Glutamatergic neuron (in vitro differentiated cells): ENCODE measurements around the gene CWC15. TPM values are rescaled to one million over a fixed set of nuclear protein-coding genes. Genes with fewer than 3 reads are reported as not detected.

Experiments used
- DNase-seq: peaks from one replicate; pipeline ENCODE4 v3.0.0; 2022
- H3K27ac Mint-ChIP-seq: one replicate; pipeline ENCODE4 v1.8.0; 2020; ENCODE audit warnings: mild to moderate bottlenecking, mixed read lengths, inconsistent platforms; ENCODE audit not compliant: unreplicated experiment
- H3K27me3 Mint-ChIP-seq: one replicate; pipeline ENCODE4 v1.8.0; 2020; ENCODE audit warnings: mild to moderate bottlenecking, moderate library complexity, mixed read lengths, inconsistent platforms; ENCODE audit not compliant: unreplicated experiment
- H3K36me3 Mint-ChIP-seq: one replicate; pipeline ENCODE4 v1.8.0; 2020; ENCODE audit warnings: mild to moderate bottlenecking, mixed read lengths, inconsistent platforms; ENCODE audit not compliant: unreplicated experiment
- H3K4me1 Mint-ChIP-seq: one replicate; pipeline ENCODE4 v1.8.0; 2020; ENCODE audit warnings: mild to moderate bottlenecking, low read depth, mixed read lengths, inconsistent platforms; ENCODE audit not compliant: unreplicated experiment
- H3K4me3 Mint-ChIP-seq: one replicate; pipeline ENCODE4 v1.8.0; 2020; ENCODE audit warnings: mild to moderate bottlenecking, mixed read lengths, inconsistent platforms; ENCODE audit not compliant: unreplicated experiment
- H3K9me3 Mint-ChIP-seq: one replicate; pipeline ENCODE4 v1.8.0; 2020; ENCODE audit warnings: mild to moderate bottlenecking, moderate library complexity, mixed read lengths, inconsistent platforms; ENCODE audit not compliant: unreplicated experiment
- total RNA-seq: library from RNA; stranded (reverse); fragmentation: NEBNext Ultra II Directional; extraction: Animal tissue kit (Norgen Biotek cat#: 25700); gene quantifications from one replicate; pipeline ENCODE4 v1.2.1, GENCODE V29; 2021; ENCODE audit not compliant: unreplicated experiment
- TF ChIP-seq, protein P1 (sequence below): fragments of 200-600 bp; sonication (generic); IDR thresholded peaks from one replicate; pipeline ENCODE4 v1.5.0; 2021; ENCODE audit not compliant: partially characterized antibody, unreplicated experiment

Gene CWC15
- total RNA-seq, 1 donor from 2014 or later, result 65.1 TPM

- Mint-ChIP-seq H3K4me1 (no peaks in the 10 kb centered on the region), H3K27me3 (no peaks in the 10 kb centered on the region), H3K36me3 (no peaks in the 10 kb centered on the region), H3K27ac (no peak overlapping the region), H3K9me3 (peaks cover 1% of the 10 kb centered on the region), H3K4me3 (no peak overlapping the region)
- DNase-seq, result no peak
- TF ChIP-seq, protein P1, sequence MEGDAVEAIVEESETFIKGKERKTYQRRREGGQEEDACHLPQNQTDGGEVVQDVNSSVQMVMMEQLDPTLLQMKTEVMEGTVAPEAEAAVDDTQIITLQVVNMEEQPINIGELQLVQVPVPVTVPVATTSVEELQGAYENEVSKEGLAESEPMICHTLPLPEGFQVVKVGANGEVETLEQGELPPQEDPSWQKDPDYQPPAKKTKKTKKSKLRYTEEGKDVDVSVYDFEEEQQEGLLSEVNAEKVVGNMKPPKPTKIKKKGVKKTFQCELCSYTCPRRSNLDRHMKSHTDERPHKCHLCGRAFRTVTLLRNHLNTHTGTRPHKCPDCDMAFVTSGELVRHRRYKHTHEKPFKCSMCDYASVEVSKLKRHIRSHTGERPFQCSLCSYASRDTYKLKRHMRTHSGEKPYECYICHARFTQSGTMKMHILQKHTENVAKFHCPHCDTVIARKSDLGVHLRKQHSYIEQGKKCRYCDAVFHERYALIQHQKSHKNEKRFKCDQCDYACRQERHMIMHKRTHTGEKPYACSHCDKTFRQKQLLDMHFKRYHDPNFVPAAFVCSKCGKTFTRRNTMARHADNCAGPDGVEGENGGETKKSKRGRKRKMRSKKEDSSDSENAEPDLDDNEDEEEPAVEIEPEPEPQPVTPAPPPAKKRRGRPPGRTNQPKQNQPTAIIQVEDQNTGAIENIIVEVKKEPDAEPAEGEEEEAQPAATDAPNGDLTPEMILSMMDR, result no peak
Observed at GRCh38 chr11:95005642-95006041, 32.3 kb upstream of the CWC15 start.

DNA sequence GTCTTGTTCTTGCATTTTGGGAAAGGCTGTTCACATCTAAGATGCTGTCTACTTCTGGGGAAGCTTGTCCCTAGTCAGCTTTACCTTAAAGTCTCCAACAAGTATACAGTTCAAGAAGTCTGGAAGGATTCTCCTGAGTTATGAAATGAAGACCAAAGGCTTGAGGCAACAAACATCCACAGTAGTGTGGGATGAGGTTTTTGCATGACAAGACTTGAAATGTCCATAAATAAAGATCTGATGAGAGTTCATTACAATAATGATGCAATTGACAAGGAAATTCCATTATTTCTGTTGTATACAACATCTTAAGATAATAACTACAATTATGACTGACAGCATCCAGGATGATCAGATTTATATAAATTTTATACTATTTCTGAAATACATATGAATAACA lies 30.4 kb upstream of the CWC15 start:
- DNase-seq, result no peak
- H3K36me3 Mint-ChIP-seq, result no peaks in the 10 kb centered on the region
- no peak overlapping the region for H3K27ac Mint-ChIP-seq
- H3K4me1 Mint-ChIP-seq, result no peaks in the 10 kb centered on the region
- no peak overlapping the region for H3K4me3 Mint-ChIP-seq
- H3K9me3 Mint-ChIP-seq, result peaks cover 1% of the 10 kb centered on the region
- TF ChIP-seq, protein P1, result no peak
- H3K27me3 Mint-ChIP-seq, result no peaks in the 10 kb centered on the region

GRCh38 chr11:94998285-94998684 lies 24.9 kb upstream of the CWC15 start:
- Mint-ChIP-seq H3K9me3 (no peaks in the 10 kb centered on the region), H3K4me3 (no peak overlapping the region), H3K27me3 (no peaks in the 10 kb centered on the region), H3K4me1 (no peaks in the 10 kb centered on the region), H3K36me3 (no peaks in the 10 kb centered on the region), H3K27ac (no peak overlapping the region)
- DNase-seq, result no peak
- TF ChIP-seq, protein P1, result no peak

GRCh38 chr11:94997437-94997836 lies 24.1 kb upstream of the CWC15 start:
- Mint-ChIP-seq H3K27me3 (no peaks in the 10 kb centered on the region), H3K36me3 (no peaks in the 10 kb centered on the region), H3K4me3 (no peak overlapping the region), H3K27ac (no peak overlapping the region), H3K9me3 (no peaks in the 10 kb centered on the region), H3K4me1 (no peaks in the 10 kb centered on the region)
- DNase-seq, result no peak
- TF ChIP-seq, protein P1, result peak; percentile 21

DNA sequence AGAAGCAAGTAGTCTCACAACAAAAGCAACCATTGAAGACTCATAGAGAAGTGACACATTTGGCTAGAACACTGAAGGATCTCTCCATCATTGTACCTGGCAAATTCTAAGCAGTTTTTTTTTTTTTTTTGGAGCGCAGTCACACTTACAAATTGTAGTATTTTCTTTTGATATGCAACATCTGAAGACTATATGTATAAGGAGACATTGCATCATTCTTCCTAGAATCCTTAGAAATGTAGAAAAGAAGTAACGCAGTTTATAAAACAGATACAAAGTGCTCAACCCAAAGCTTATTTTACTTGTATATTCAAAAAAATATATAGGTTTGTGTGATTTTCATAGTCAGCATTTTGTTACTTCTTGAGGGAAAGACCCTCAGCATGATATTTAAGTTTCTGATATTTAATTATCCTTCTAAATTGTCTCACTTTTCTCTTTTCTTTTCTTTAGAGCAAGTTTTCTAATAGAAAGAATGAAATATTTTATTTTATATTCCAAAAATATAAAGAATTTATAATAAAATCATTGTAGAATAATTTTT lies 20.1 kb upstream of the CWC15 start:
- H3K4me1 Mint-ChIP-seq, result no peaks in the 10 kb centered on the region
- no peak overlapping the region for H3K27ac Mint-ChIP-seq
- TF ChIP-seq, protein P1, result no peak

More for the DNA sequence above, 20.1 kb upstream of the CWC15 start:
- no peak for DNase-seq
- Mint-ChIP-seq H3K4me3 (no peak overlapping the region), H3K9me3 (no peaks in the 10 kb centered on the region), H3K36me3 (no peaks in the 10 kb centered on the region), H3K27me3 (no peaks in the 10 kb centered on the region)
